SHP77 treated with DMSO at 0.1 percent for 48 hours (cell line): ENCODE results near the gene GRPR.
"Not testable (repeated sequence)": the region's sequence is repeated elsewhere in the genome, so short reads cannot be mapped to it uniquely, and the experiment has no call there.

Source experiments
- DNase-seq: peaks from one replicate; lab custom pipeline; 2025; lab: John Stamatoyannopoulos, UW

Gene GRPR

GRCh38 chrX:16137416-16138107 lies 14.2 kb downstream of the GRPR start:
- DNase-seq: no peak

GRCh38 chrX:16138108-16138427 lies 14.7 kb downstream of the GRPR start:
- no peak for DNase-seq

GRCh38 chrX:16140448-16140847 lies 17.1 kb downstream of the GRPR start:
- DNase-seq: no peak

- no peak for DNase-seq
Measured at GRCh38 chrX:16140983-16141382, 17.6 kb downstream of the GRPR start.

- DNase-seq: no peak
Measured at GRCh38 chrX:16141422-16142245, 18.3 kb downstream of the GRPR start.

- no peak for DNase-seq
Measured at GRCh38 chrX:16142246-16142558, 18.8 kb downstream of the GRPR start.

GRCh38 chrX:16143968-16144367 lies 20.6 kb downstream of the GRPR start:
- DNase-seq: no peak

- no peak for DNase-seq
Measured at GRCh38 chrX:16144420-16144819, 21.1 kb downstream of the GRPR start.

- not testable (repeated sequence) for DNase-seq
Measured at GRCh38 chrX:16145093-16145492, 21.7 kb downstream of the GRPR start.

GRCh38 chrX:16145656-16146055 lies 22.3 kb downstream of the GRPR start:
- no peak for DNase-seq

- DNase-seq: no peak
Measured at GRCh38 chrX:16148896-16149295, 25.5 kb downstream of the GRPR start.

GRCh38 chrX:16155581-16156096 lies 32.3 kb downstream of the GRPR start:
- no peak for DNase-seq

GRCh38 chrX:16156692-16157331 lies 33.4 kb downstream of the GRPR start:
- DNase-seq: no peak

- no peak for DNase-seq
Measured at GRCh38 chrX:16160729-16161128, 37.4 kb downstream of the GRPR start.

- not testable (repeated sequence) for DNase-seq
Measured at GRCh38 chrX:16161173-16161572, 37.8 kb downstream of the GRPR start.

- no peak for DNase-seq
Measured at GRCh38 chrX:16162391-16162790, 39.0 kb downstream of the GRPR start.

- no peak for DNase-seq
Measured at GRCh38 chrX:16164748-16165147, 41.4 kb downstream of the GRPR start.

- no peak for DNase-seq
Measured at GRCh38 chrX:16167181-16167580, 43.8 kb downstream of the GRPR start, which contains the start of gene MAGEB17. Gene MAGEB17 (plus strand): TSS chrX:16167481. CDS start chrX:16170383, 2,902 bp downstream.

- DNase-seq: no peak
Measured at GRCh38 chrX:16171039-16171438, 47.7 kb downstream of the GRPR start.

GRCh38 chrX:16171944-16172343 lies 48.6 kb downstream of the GRPR start:
- DNase-seq: no peak

- DNase-seq: no peak
Measured at GRCh38 chrX:16172391-16172790, 49.0 kb downstream of the GRPR start.

GRCh38 chrX:16175329-16176061 lies 52.1 kb downstream of the GRPR start:
- no peak for DNase-seq
